A549 (cell line): ENCODE measurements around the gene ATP6AP1. TPM values are rescaled to one million over a fixed set of nuclear protein-coding genes. Genes with fewer than 3 reads are reported as not detected.
"Not testable (repeated sequence)": the region's sequence is repeated elsewhere in the genome, so short reads cannot be mapped to it uniquely, and the experiment has no call there.

Experiments used
- ATAC-seq, 2 experiments: fragments of 200-7000 bp in 1 of 2; fragments of >200 bp in 1 of 2; cut with Nextera tagmentation in 1 of 2; cut with Tn5 transposase in 1 of 2; 3 replicates each; pipeline versions ENCODE4 v1.8.0 to v1.9.1; 2018 to 2020; ENCODE audit warnings: mild to moderate bottlenecking in 1 of 2, moderate library complexity in 1 of 2
- CTCF ChIA-PET: fragments of 300-600 bp; sonication (Branson Sonifier 250); formaldehyde crosslinking; extraction: SDS; loops from one replicate; lab custom pipeline; 2021; ENCODE audit warnings: antibody characterized with exemption, inconsistent platforms; lab: Yijun Ruan, JAX
- POLR2A ChIA-PET: fragments of 350-600 bp; formaldehyde crosslinking; extraction: SDS; loops from one replicate; lab custom pipeline; 2021; ENCODE audit warnings: antibody characterized with exemption, inconsistent platforms; lab: Yijun Ruan, JAX
- DNase-seq, 2 experiments: peaks; one replicate each; pipeline versions ENCODE4 v3.0.0 to v3.0.0-alpha.2; 2011 to 2016; ENCODE audit warnings: low read depth in 1 of 2, low spot score in 1 of 2
- FAIRE-seq: peaks from 2 replicates; lab custom pipeline; 2011; peaks lifted over from hg19 to GRCh38; lab: Jason Lieb, UNC
- H3K27ac ChIP-seq, 2 experiments: fragments of >200 bp; sonication (Bioruptor Twin); formaldehyde crosslinking; 3 replicates each; pipeline ENCODE4 v1.5.1; 2016 to 2017
- H3K4me1 ChIP-seq: fragments of >200 bp; sonication (Bioruptor Twin); formaldehyde crosslinking; 3 replicates; pipeline ENCODE4 v1.6.1; 2016
- H3K4me2 ChIP-seq: fragments of >200 bp; sonication (Bioruptor Twin); formaldehyde crosslinking; 3 replicates; pipeline ENCODE4 v1.6.1; 2016
- H3K4me3 ChIP-seq: fragments of >200 bp; sonication (Bioruptor Twin); formaldehyde crosslinking; 3 replicates; pipeline ENCODE4 v1.5.1; 2016
- H3K9me3 ChIP-seq: fragments of >200 bp; sonication (Bioruptor Twin); formaldehyde crosslinking; 3 replicates; pipeline ENCODE4 v1.6.1; 2016
- BCL3 ChIP-seq: fragments of >200 bp; sonication (Bioruptor Twin); formaldehyde crosslinking; IDR thresholded peaks from 3 replicates; pipeline ENCODE4 v1.6.1; 2016
- CHD2 ChIP-seq: fragments of 150-350 bp; IDR thresholded peaks from 2 replicates; pipeline ENCODE4 v1.6.1; 2014; ENCODE audit warnings: low read length; ENCODE audit not compliant: partially characterized antibody
- EHF ChIP-seq: fragments of 250-450 bp; sonication (Bioruptor Pico); IDR thresholded peaks from 2 replicates; pipeline ENCODE4 v1.5.0; 2020; ENCODE audit warnings: mild to moderate bottlenecking
- EHMT2 ChIP-seq: fragments of 200-600 bp; sonication (generic); IDR thresholded peaks from 2 replicates; pipeline ENCODE4 v1.6.1; 2016; ENCODE audit warnings: antibody characterized with exemption, low read depth, mild to moderate bottlenecking, moderate library complexity
- ESRRA ChIP-seq: fragments of 150-350 bp; IDR thresholded peaks from 2 replicates; pipeline ENCODE4 v1.6.1; 2014; ENCODE audit warnings: mild to moderate bottlenecking, low read length, borderline replicate concordance
- FOSB ChIP-seq: fragments of 250-450 bp; sonication (Bioruptor Pico); IDR thresholded peaks from 2 replicates; pipeline ENCODE4 v1.5.0; 2020; ENCODE audit warnings: mild to moderate bottlenecking, moderate library complexity
- FOSL2 ChIP-seq, 2 experiments: fragments of 450-650 bp in 1 of 2; fragments of >200 bp in 1 of 2; sonication (Bioruptor Twin) in 1 of 2; formaldehyde crosslinking; IDR thresholded peaks; 2 replicates each; pipeline versions ENCODE4 v1.5.0 to v1.6.1; 2016 to 2020; ENCODE audit warnings: mild to moderate bottlenecking in 1 of 2, moderate library complexity in 1 of 2
- HES2 ChIP-seq: fragments of >200 bp; sonication (Bioruptor Twin); formaldehyde crosslinking; IDR thresholded peaks from 2 replicates; pipeline ENCODE4 v1.6.1; 2016
- HEYL ChIP-seq: fragments of 250-450 bp; sonication (Bioruptor Pico); IDR thresholded peaks from 2 replicates; pipeline ENCODE4 v1.8.0; 2021; ENCODE audit warnings: mild to moderate bottlenecking, moderate library complexity
- HOXA7 ChIP-seq: fragments of 250-450 bp; sonication (Bioruptor Pico); IDR thresholded peaks from 2 replicates; pipeline ENCODE4 v1.5.0; 2020; ENCODE audit warnings: mild to moderate bottlenecking, moderate library complexity
- HOXB13 ChIP-seq: fragments of 250-450 bp; sonication (Bioruptor Pico); IDR thresholded peaks from 2 replicates; pipeline ENCODE4 v1.5.0; 2020; ENCODE audit warnings: low read depth, mild to moderate bottlenecking, moderate library complexity
- PBX3 ChIP-seq: IDR thresholded peaks from 2 replicates; pipeline ENCODE4 v1.6.1; 2012
- POLR2AphosphoS2 ChIP-seq: conservative IDR thresholded peaks from 2 replicates; pipeline ENCODE4 v1.6.1; 2012; ENCODE audit warnings: low read length, improper control_type of control experiment, inconsistent platforms
- RARB ChIP-seq: fragments of 250-450 bp; sonication (Bioruptor Pico); IDR thresholded peaks from 2 replicates; pipeline ENCODE4 v1.8.0; 2021; ENCODE audit warnings: mild to moderate bottlenecking, moderate library complexity
- RCOR1 ChIP-seq: fragments of 150-350 bp; IDR thresholded peaks from 2 replicates; pipeline ENCODE4 v1.6.1; 2014; ENCODE audit warnings: antibody characterized with exemption, low read length, low read depth
- RNF2 ChIP-seq: fragments of 200-600 bp; sonication (generic); IDR thresholded peaks from 2 replicates; pipeline ENCODE4 v1.6.1; 2016; ENCODE audit warnings: low read depth, mild to moderate bottlenecking, antibody characterized with exemption, moderate library complexity, borderline replicate concordance
- SREBF2 ChIP-seq: fragments of 450-650 bp; IDR thresholded peaks from 2 replicates; pipeline ENCODE4 v1.6.1; 2014; ENCODE audit warnings: mild to moderate bottlenecking, moderate library complexity
- TFCP2L1 ChIP-seq: fragments of 250-450 bp; sonication (Bioruptor Pico); IDR thresholded peaks from 2 replicates; pipeline ENCODE4 v1.5.0; 2021; ENCODE audit warnings: mild to moderate bottlenecking
- TP53 ChIP-seq: fragments of 250-450 bp; sonication (Bioruptor Pico); IDR thresholded peaks from 2 replicates; pipeline ENCODE4 v1.5.0; 2021; ENCODE audit warnings: mild to moderate bottlenecking, moderate library complexity
- USF2 ChIP-seq: fragments of 450-650 bp; IDR thresholded peaks from 2 replicates; pipeline ENCODE4 v1.6.1; 2014; ENCODE audit warnings: antibody characterized with exemption
- ZC3H11A ChIP-seq: fragments of 450-650 bp; IDR thresholded peaks from 2 replicates; pipeline ENCODE4 v1.6.1; 2014; ENCODE audit warnings: antibody characterized with exemption, mild to moderate bottlenecking
- ZNF302 ChIP-seq: fragments of 250-450 bp; sonication (Bioruptor Pico); IDR thresholded peaks from 2 replicates; pipeline ENCODE4 v1.9.0; 2021; ENCODE audit warnings: inconsistent platforms, mild to moderate bottlenecking, moderate library complexity
- WGBS: methylation state at CpG from one replicate; pipeline ENCODE4 v1.1.6; 2017; ENCODE audit errors: missing lambda C conversion rate; 5-methylcytosine and 5-hydroxymethylcytosine counted together
- polyA plus RNA-seq, 4 experiments: library from polyadenylated mRNA; depleted of rRNA in 3 of 4; stranded (reverse); fragments of >200 nt; fragmentation: RNase III in 1 of 4; extraction: RNeasy Plus Mini Kit Qiagen cat#74134 plus additional on column Dnase treatment in 1 of 4; gene quantifications; 2 replicates in 3 of 4; 3 replicates in 1 of 4; pipeline ENCODE4 v1.2.3, GENCODE V29; 2011 to 2017
- TF ChIP-seq, protein P1 (sequence below): fragments of 250-450 bp; sonication (Bioruptor Pico); IDR thresholded peaks from 2 replicates; pipeline ENCODE4 v1.5.0; 2020; ENCODE audit warnings: low read depth, mild to moderate bottlenecking, moderate library complexity

Gene ATP6AP1
- polyA plus RNA-seq, 2 of the 4 experiments (the other 2 are of a cell fraction): 62.6 to 81.7 TPM

GRCh38 chrX:154399527-154400368 lies 28.7 kb upstream of the ATP6AP1 start:
- 24% methylated on average over 12 of the region's 14 CpGs for WGBS
- peaks cover 18% of the 10 kb centered on the region; the same call in 2 of the 3 replicates for H3K4me1 ChIP-seq
- CTCF ChIA-PET: interaction anchor here (0.9 to 4.7 kb wide), 8 partner anchors 10 to 136 kb away, joined by 3 to 28 read pairs (median 4); partner anchors contain the start of genes DNASE1L1, FLNA and TAFAZZIN
- ATAC-seq (no peak), DNase-seq (no peak), FAIRE-seq (no peak)
- TF ChIP-seq TFCP2L1 (CRISPR knock-in tag): peak; percentile 53
- TF ChIP-seq ZC3H11A: no peak
- peak; percentile 62; the same call in 1 of the 2 replicates for TF ChIP-seq RARB (CRISPR knock-in tag)
- peak overlapping the region; percentile 88 for H3K4me3 ChIP-seq
- POLR2A ChIA-PET: interaction anchor here (1.3 to 2.1 kb wide), 3 partner anchors 10 to 12 kb away, joined by 4 to 19 read pairs (median 6); partner anchors contain the start of genes DNASE1L1 and TAFAZZIN
- no peaks in the 10 kb centered on the region for H3K9me3 ChIP-seq
- peak overlapping the region; percentile 89 for H3K4me2 ChIP-seq
- H3K27ac ChIP-seq: peak overlapping the region; percentile 96 to 100

DNA sequence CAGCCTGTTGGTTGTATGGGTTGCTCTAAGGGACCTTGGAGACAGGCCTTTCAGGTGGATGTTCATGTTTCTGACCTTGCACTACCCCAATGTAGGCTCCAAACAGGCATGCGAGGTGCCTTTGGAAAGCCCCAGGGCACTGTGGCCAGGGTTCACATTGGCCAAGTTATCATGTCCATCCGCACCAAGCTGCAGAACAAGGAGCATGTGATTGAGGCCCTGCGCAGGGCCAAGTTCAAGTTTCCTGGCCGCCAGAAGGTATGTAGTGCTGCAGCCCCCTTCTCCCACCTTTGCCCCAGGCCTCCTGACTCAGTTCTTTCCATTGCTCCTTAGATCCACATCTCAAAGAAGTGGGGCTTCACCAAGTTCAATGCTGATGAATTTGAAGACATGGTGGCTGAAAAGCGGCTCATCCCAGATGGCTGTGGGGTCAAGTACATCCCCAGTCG lies 28.1 kb upstream of the ATP6AP1 start:
- not testable (repeated sequence) for ATAC-seq, DNase-seq, FAIRE-seq, H3K9me3 ChIP-seq
- ChIA-PET POLR2A (interaction anchor here (1.5 kb wide), 1 partner anchor 9 kb away, joined by 6 read pairs; the partner anchor contains the start of gene DNASE1L1), CTCF (interaction anchor here (1.2 to 4.7 kb wide), 3 partner anchors 10 to 133 kb away, joined by 4 to 28 read pairs (median 21); partner anchors contain the start of genes DNASE1L1, FLNA and TAFAZZIN)
- TF ChIP-seq HOXA7 (CRISPR knock-in tag): peak; percentile 84; the same call in 1 of the 2 replicates
- 92% methylated on average over 2 of the region's 6 CpGs for WGBS
- peak overlapping the region; percentile 89 for H3K4me2 ChIP-seq
- peaks cover 18% of the 10 kb centered on the region; the same call in 2 of the 3 replicates for H3K4me1 ChIP-seq
- H3K27ac ChIP-seq: peak overlapping the region in 1 of 2 experiments; percentile 96; a peak in 3 of 6 replicates
- H3K4me3 ChIP-seq: peak overlapping the region; percentile 88

DNA sequence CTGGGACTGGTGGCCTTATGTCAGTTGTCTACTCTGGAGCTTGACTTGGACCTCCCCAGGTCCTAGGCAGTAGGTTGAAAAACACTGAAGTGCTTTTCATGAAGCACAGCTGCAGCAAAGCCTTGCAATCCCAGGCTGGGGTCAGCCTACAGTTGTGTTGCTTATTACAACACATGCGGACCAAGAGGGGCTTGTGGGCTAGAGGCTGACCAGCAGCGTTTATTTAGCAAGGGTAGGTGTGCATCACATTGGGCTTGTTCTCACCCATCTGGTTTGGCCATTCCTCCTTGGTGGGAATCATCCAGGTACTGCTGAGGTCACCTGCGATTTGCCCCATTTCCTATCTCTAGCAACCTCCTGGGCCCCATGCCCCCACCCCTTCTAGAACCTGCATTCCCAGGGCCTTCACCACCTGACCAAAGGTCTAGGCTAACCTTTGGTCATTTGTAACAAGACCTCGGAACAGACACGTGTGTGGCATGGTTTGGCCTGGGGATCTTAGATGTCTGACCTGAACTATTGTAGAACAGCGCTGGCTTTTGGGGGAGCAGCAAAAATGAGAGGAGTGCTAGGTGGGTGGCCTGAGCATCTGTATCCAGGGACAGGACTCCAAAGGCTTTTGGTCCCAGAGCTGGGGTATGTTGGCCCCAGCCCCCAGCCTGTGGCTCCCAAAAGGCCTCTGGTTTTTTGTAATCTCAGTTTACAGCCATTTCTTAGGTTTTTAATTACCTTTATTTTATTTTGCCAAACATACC lies 27.3 kb upstream of the ATP6AP1 start:
- peak in 1 of 2 experiments; percentile 57 for DNase-seq
- ATAC-seq: peak; percentile 3 to 10; a peak in 5 of 6 replicates
- Histone ChIP-seq H3K9me3 (no peaks in the 10 kb centered on the region), H3K4me3 (peak overlapping the region; percentile 88), H3K27ac (peak overlapping the region in 1 of 2 experiments; percentile 96; a peak in 4 of 6 replicates), H3K4me1 (peaks cover 18% of the 10 kb centered on the region; the same call in 2 of the 3 replicates), H3K4me2 (peak overlapping the region; percentile 89)
- ChIA-PET POLR2A (interaction anchor here (0.6 to 1.5 kb wide), 2 partner anchors 8 to 23 kb away, joined by 4 to 6 read pairs; partner anchors contain the start of gene DNASE1L1), CTCF (interaction anchor here (1.7 to 4.7 kb wide), 3 partner anchors 9 to 28 kb away, joined by 6 to 28 read pairs (median 21); partner anchors contain the start of genes DNASE1L1, FLNA and TAFAZZIN)
- 44% methylated on average over 6 of the region's 6 CpGs for WGBS
- no peak for FAIRE-seq
- TF ChIP-seq SREBF2 (no peak), TFCP2L1 (CRISPR knock-in tag) (peak; percentile 98), FOSB (CRISPR knock-in tag) (peak; percentile 98), USF2 (no peak), RCOR1 (no peak), RARB (CRISPR knock-in tag) (peak; percentile 95), ESRRA (0 out of 2 replicates have a peak, but pooled peaks have one; percentile 29), HES2 (no peak), PBX3 (peak; percentile 84), TP53 (CRISPR knock-in tag) (peak; percentile 98), HOXB13 (CRISPR knock-in tag) (no peak), ZNF302 (CRISPR knock-in tag) (no peak), FOSL2 (IDR thresholded peaks at IDR 0.05) (no peak), FOSL2 (CRISPR knock-in tag; IDR thresholded peaks at IDR 0.05) (peak; percentile 45; the same call in 1 of the 2 replicates), POLR2AphosphoS2 (peak; percentile 100), HEYL (CRISPR knock-in tag) (no peak), CHD2 (peak; percentile 28), EHF (peak; percentile 67; the same call in 1 of the 2 replicates), BCL3 (peak; percentile 46; the same call in 2 of the 3 replicates), RNF2 (no peak), EHMT2 (no peak)
- TF ChIP-seq, protein P1, sequence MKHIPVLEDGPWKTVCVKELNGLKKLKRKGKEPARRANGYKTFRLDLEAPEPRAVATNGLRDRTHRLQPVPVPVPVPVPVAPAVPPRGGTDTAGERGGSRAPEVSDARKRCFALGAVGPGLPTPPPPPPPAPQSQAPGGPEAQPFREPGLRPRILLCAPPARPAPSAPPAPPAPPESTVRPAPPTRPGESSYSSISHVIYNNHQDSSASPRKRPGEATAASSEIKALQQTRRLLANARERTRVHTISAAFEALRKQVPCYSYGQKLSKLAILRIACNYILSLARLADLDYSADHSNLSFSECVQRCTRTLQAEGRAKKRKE: peak; percentile 32; the same call in 1 of the 2 replicates
